Skeletal muscle satellite cell (primary cell): ENCODE measurements around the gene NLGN1.
A peak's percentile ranks its signal among the peaks of the same experiment; 100 is the strongest.

Experiments used
- H3K27me3 ChIP-seq: 2 replicates; pipeline ENCODE4 v1.7.0; 2013; ENCODE audit warnings: low read length; ENCODE audit not compliant: control insufficient read depth, insufficient read depth
- H3K36me3 ChIP-seq: 2 replicates; pipeline ENCODE4 v1.7.0; 2013; ENCODE audit warnings: mild to moderate bottlenecking, control low read depth, low read length; ENCODE audit not compliant: insufficient read depth
- H3K4me1 ChIP-seq: 2 replicates; pipeline ENCODE4 v1.7.0; 2013; ENCODE audit warnings: low read length; ENCODE audit not compliant: control insufficient read depth, insufficient read depth
- H3K4me2 ChIP-seq: 2 replicates; pipeline ENCODE4 v1.7.0; 2013; ENCODE audit warnings: mild to moderate bottlenecking, low read length
- H3K4me3 ChIP-seq: 2 replicates; pipeline ENCODE4 v1.7.0; 2013; ENCODE audit warnings: low read length
- H3K9ac ChIP-seq: 2 replicates; pipeline ENCODE4 v1.7.0; 2013; ENCODE audit warnings: mild to moderate bottlenecking, low read depth, low read length, moderate library complexity
- H3K9me3 ChIP-seq: replicated peaks from 2 replicates; pipeline ENCODE4 v1.7.0; 2013; ENCODE audit warnings: mild to moderate bottlenecking, control low read depth, low read length

The NLGN1 gene

GRCh38 chr3:174186377-174186989 is 788.9 kb downstream of the NLGN1 start:
- no peaks in the 10 kb centered on the region for H3K4me1 ChIP-seq
- no peak overlapping the region for H3K4me2 ChIP-seq

GRCh38 chr3:174191380-174191779 is 793.8 kb downstream of the NLGN1 start:
- Histone ChIP-seq H3K27me3 (no peaks in the 10 kb centered on the region), H3K36me3 (no peaks in the 10 kb centered on the region), H3K4me2 (no peak overlapping the region), H3K4me3 (no peak overlapping the region), H3K9me3 (no peaks in the 10 kb centered on the region), H3K4me1 (peaks cover 3% of the 10 kb centered on the region), H3K9ac (no peak overlapping the region)

More at GRCh38 chr3:174186377-174186989, 788.9 kb downstream of the NLGN1 start:
- Histone ChIP-seq H3K4me3 (no peak overlapping the region), H3K36me3 (no peaks in the 10 kb centered on the region), H3K9me3 (no peaks in the 10 kb centered on the region), H3K9ac (no peak overlapping the region), H3K27me3 (no peaks in the 10 kb centered on the region)

DNA sequence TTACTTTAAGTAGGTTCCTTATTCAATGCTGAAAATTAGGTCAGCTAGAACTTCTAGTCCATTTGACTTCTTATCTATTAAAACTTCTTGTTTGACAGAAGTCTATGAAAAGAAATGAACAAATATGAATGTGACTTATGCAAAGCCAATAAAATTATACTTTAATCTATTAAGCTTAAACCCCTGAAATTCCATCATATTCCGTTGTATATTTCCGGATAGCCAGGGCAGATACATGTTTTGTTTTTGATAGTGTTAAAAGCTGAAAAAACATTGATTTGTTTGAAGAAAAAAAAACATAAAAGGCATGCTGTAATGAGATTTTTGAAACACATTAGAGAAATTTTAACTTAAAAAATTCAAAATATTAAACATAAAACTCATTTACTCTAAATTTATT is 794.4 kb downstream of the NLGN1 start:
- H3K4me3 ChIP-seq, result no peak overlapping the region
- H3K27me3 ChIP-seq, result no peaks in the 10 kb centered on the region
- no peaks in the 10 kb centered on the region for H3K36me3 ChIP-seq
- no peak overlapping the region for H3K4me2 ChIP-seq
- H3K9ac ChIP-seq, result no peak overlapping the region
- H3K4me1 ChIP-seq, result peaks cover 3% of the 10 kb centered on the region
- no peaks in the 10 kb centered on the region for H3K9me3 ChIP-seq

GRCh38 chr3:174192471-174192870 is 794.9 kb downstream of the NLGN1 start:
- H3K9me3 ChIP-seq, result no peaks in the 10 kb centered on the region
- H3K9ac ChIP-seq, result no peak overlapping the region
- peaks cover 3% of the 10 kb centered on the region for H3K4me1 ChIP-seq
- H3K4me2 ChIP-seq, result no peak overlapping the region
- H3K27me3 ChIP-seq, result no peaks in the 10 kb centered on the region
- no peak overlapping the region for H3K4me3 ChIP-seq
- no peaks in the 10 kb centered on the region for H3K36me3 ChIP-seq

- H3K9me3 ChIP-seq, result no peaks in the 10 kb centered on the region
- H3K27me3 ChIP-seq, result no peaks in the 10 kb centered on the region
- no peaks in the 10 kb centered on the region for H3K36me3 ChIP-seq
- H3K9ac ChIP-seq, result no peak overlapping the region
- H3K4me3 ChIP-seq, result no peak overlapping the region
- no peak overlapping the region for H3K4me2 ChIP-seq
- peaks cover 3% of the 10 kb centered on the region for H3K4me1 ChIP-seq
Measured at GRCh38 chr3:174193604-174194003, 796.1 kb downstream of the NLGN1 start.

- no peak overlapping the region for H3K9ac ChIP-seq
Measured at GRCh38 chr3:174197416-174197815, 799.9 kb downstream of the NLGN1 start.

GRCh38 chr3:174198199-174198598 is 800.7 kb downstream of the NLGN1 start:
- no peaks in the 10 kb centered on the region for H3K9me3 ChIP-seq
- peaks cover 3% of the 10 kb centered on the region for H3K4me1 ChIP-seq

More at GRCh38 chr3:174197416-174197815, 799.9 kb downstream of the NLGN1 start:
- Histone ChIP-seq H3K4me1 (peaks cover 3% of the 10 kb centered on the region), H3K27me3 (no peaks in the 10 kb centered on the region), H3K36me3 (no peaks in the 10 kb centered on the region), H3K4me3 (no peak overlapping the region), H3K4me2 (no peak overlapping the region), H3K9me3 (no peaks in the 10 kb centered on the region)

DNA sequence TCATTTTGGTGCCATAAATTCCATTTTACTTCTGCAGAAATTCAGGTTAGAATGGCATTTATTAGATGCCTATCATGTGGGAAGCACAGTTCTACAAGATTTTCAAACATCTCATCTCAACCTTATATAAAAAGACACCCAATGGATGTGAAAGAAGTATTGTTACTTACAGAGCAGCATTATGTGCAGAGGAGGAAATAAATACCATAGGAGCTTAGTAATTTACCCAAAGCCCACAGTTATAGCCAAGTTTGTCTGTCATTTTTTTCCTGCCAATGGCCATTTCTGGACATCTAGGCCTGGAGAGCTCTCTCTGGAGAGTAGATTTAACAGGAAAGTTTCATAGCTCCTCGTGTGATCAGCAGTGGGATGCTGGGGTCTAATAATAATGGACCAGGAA is 802.2 kb downstream of the NLGN1 start:
- Histone ChIP-seq H3K4me3 (no peak overlapping the region), H3K36me3 (no peaks in the 10 kb centered on the region), H3K9me3 (no peaks in the 10 kb centered on the region), H3K4me1 (no peaks in the 10 kb centered on the region), H3K27me3 (no peaks in the 10 kb centered on the region), H3K4me2 (no peak overlapping the region), H3K9ac (no peak overlapping the region)

More at GRCh38 chr3:174198199-174198598, 800.7 kb downstream of the NLGN1 start:
- Histone ChIP-seq H3K4me2 (peak overlapping the region; percentile 0), H3K27me3 (no peaks in the 10 kb centered on the region), H3K4me3 (no peak overlapping the region), H3K36me3 (no peaks in the 10 kb centered on the region), H3K9ac (no peak overlapping the region)

GRCh38 chr3:174202116-174202515 is 804.6 kb downstream of the NLGN1 start:
- H3K4me3 ChIP-seq, result no peak overlapping the region
- no peak overlapping the region for H3K9ac ChIP-seq
- no peaks in the 10 kb centered on the region for H3K27me3 ChIP-seq
- H3K4me1 ChIP-seq, result no peaks in the 10 kb centered on the region
- no peaks in the 10 kb centered on the region for H3K36me3 ChIP-seq
- no peaks in the 10 kb centered on the region for H3K9me3 ChIP-seq
- H3K4me2 ChIP-seq, result no peak overlapping the region

GRCh38 chr3:174202561-174202960 is 805.0 kb downstream of the NLGN1 start:
- Histone ChIP-seq H3K27me3 (no peaks in the 10 kb centered on the region), H3K4me2 (no peak overlapping the region), H3K4me1 (no peaks in the 10 kb centered on the region), H3K36me3 (no peaks in the 10 kb centered on the region), H3K9ac (no peak overlapping the region), H3K4me3 (no peak overlapping the region), H3K9me3 (no peaks in the 10 kb centered on the region)

- Histone ChIP-seq H3K4me1 (no peaks in the 10 kb centered on the region), H3K36me3 (no peaks in the 10 kb centered on the region), H3K9ac (no peak overlapping the region), H3K27me3 (no peaks in the 10 kb centered on the region), H3K4me2 (no peak overlapping the region), H3K4me3 (no peak overlapping the region), H3K9me3 (no peaks in the 10 kb centered on the region)
Measured at GRCh38 chr3:174204765-174205164, 807.2 kb downstream of the NLGN1 start.

DNA sequence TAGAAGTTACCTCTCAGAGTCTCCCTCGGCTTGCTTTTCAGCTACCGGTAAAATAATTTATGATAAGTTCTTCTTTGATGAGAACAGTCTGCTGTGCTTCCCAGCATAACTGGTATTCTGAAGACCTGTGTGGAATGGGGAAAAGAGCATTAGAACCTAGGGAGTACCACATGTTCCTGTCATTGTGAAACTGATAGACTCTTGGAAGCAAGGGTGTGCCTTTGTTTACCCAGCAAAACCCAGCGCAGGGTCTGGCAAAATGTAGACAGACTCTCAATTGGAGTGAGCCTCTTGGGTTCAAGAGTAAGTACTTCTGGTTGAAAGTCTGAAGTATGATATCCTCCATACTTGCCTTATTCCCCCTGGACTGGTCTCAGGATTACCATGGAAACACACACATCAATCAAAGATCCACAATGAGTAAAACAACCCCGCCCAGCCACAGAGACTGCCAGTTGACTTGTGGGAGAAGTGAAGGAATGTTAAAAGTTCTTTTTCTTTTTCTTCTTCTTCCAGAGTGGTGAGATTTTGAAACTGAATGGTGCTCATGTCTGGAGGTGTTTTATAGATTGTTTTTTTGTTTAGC is 809.2 kb downstream of the NLGN1 start:
- Histone ChIP-seq H3K9ac (no peak overlapping the region), H3K4me2 (no peak overlapping the region), H3K36me3 (no peaks in the 10 kb centered on the region), H3K9me3 (no peaks in the 10 kb centered on the region), H3K4me3 (no peak overlapping the region), H3K4me1 (no peaks in the 10 kb centered on the region), H3K27me3 (no peaks in the 10 kb centered on the region)
